Measurements from ENCODE around the gene USP13.

- TF ChIP-seq CTCF (IDR thresholded peaks at IDR 0.05): no peak
- TF ChIP-seq POLR2A (IDR thresholded peaks at IDR 0.05): no peak
These were observed 80.0 kb downstream of the USP13 start for GRCh38 chr3:179732661-179733348.

Measured in testis (tissue), 2 donors.